T-helper 2 cell treated with Interferon-gamma antibody and Interleukin-4, amounts not matched to agents 5 μg/mL and 100 μg/mL, for 36 hours (primary cell): Measurements from ENCODE around the gene CETP.

Source experiments
- DNase-seq: peaks from one replicate; pipeline ENCODE4 v3.0.0; 2021; ENCODE audit warnings: low spot score
- H3K27ac Mint-ChIP-seq: one replicate; pipeline ENCODE4 v1.8.0; 2021; ENCODE audit warnings: mild to moderate bottlenecking, mixed read lengths
- H3K27me3 Mint-ChIP-seq: one replicate; pipeline ENCODE4 v1.8.0; 2021; ENCODE audit warnings: low read depth, mixed read lengths
- H3K36me3 Mint-ChIP-seq: one replicate; pipeline ENCODE4 v1.8.0; 2021; ENCODE audit warnings: low read depth, mixed read lengths
- H3K4me1 Mint-ChIP-seq: one replicate; pipeline ENCODE4 v1.8.0; 2021; ENCODE audit warnings: low read depth, mixed read lengths
- H3K4me3 Mint-ChIP-seq: one replicate; pipeline ENCODE4 v1.8.0; 2022; ENCODE audit warnings: mild to moderate bottlenecking, moderate library complexity, mixed read lengths
- H3K9me3 Mint-ChIP-seq: one replicate; pipeline ENCODE4 v1.8.0; 2021; ENCODE audit warnings: mixed read lengths

CETP gene

DNA sequence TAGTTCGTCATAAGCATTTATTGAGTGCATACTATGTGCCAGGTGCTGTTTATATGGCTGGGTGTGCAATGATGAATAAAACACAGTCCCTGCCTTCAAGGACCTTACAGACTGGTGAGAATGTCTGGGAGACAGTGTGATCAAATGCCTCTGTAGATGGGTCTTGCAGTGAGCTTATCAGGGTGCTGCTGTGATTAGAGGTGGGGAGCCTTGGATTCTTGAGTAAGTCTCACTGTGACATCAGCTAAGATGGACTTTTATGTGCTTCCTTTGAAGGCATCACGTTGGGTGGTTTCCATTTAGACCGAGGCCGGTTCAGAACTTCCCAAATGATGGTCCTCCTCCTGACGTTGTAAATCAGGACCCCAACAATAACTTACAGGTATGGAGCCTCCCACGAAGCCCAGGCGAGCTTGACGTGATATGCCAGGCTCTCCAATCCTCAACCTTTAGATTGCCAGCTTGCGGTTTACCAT lies 19.9 kb upstream of the CETP start:
- no peak for DNase-seq
- H3K4me3 Mint-ChIP-seq: no peak overlapping the region
- H3K27me3 Mint-ChIP-seq: no peaks in the 10 kb centered on the region
- H3K9me3 Mint-ChIP-seq: no peaks in the 10 kb centered on the region
- peaks cover 82% of the 10 kb centered on the region for H3K36me3 Mint-ChIP-seq
- no peak overlapping the region for H3K27ac Mint-ChIP-seq
- H3K4me1 Mint-ChIP-seq: peaks cover 54% of the 10 kb centered on the region

DNA sequence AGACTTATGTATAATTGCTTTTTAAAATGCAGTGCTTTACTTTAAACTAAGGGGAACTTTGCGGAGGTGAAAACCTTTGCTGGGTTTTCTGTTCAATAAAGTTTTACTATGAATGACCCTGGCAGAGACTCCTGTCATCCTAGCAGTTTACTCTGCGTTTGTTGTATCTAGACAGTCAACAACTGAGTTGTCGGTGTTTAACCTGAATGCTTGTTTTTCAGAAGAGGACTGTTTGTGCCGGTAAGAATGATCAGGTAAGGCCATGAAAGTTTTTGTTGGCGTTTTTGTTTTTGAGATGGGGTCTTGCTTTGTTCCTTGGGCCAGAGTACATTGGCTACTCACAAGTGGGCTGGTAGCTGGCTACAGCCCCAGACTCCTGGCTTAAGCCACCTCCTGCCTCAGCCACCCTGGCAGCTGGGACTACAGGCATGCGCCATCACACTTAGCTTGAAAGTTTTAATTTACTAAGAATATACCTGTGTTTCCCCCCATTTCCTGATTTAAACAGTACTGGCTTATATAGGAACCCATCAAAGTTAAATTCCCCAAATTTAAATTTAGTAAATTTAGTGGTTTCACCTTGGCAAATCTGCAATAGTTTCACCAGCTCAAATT lies 17.9 kb upstream of the CETP start:
- no peaks in the 10 kb centered on the region for H3K27me3 Mint-ChIP-seq
- DNase-seq: no peak
- H3K4me1 Mint-ChIP-seq: peaks cover 42% of the 10 kb centered on the region
- no peak overlapping the region for H3K4me3 Mint-ChIP-seq
- peaks cover 66% of the 10 kb centered on the region for H3K36me3 Mint-ChIP-seq
- no peaks in the 10 kb centered on the region for H3K9me3 Mint-ChIP-seq
- peak overlapping the region; percentile 26 for H3K27ac Mint-ChIP-seq

DNA sequence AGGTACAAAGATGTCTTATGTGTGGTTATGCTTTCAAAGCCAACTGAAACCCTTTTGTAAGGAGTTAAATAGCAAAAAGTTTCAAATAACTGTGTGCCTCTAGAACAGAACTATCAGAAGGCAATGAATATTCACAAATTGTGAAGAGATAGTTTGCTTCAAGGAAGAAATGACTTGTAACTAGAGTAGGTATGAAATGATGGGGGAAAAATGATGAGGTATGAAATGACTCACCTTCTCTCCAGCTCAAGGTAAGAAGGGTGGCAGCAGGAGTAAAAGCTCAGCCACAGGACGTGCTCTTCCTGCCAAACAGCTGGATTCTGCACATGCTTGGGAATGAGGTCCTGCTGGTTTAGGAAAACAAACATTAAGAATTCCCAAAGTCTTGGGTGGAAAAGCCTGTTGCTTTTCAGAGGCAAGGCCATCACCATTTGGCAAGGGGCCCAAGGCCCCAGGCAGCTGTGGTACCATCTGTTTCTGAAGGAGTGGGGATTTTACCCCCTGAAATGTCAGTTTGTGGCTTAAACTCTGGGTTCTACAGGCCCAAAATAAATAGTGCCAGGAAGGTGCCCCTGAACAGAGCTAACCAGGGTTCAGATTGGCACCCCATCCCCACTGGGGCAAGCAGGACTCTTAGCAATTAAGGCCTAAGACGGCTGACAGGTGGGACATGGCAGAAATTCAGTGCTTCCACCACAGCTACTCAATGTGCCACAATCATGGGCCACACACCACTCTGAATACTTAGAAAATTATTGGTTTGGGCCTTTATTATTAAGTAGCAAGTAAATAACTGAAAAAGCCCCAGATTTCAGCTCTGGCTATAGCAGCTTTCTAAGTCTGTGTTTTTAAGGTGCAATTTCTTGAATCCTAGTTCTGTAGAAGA lies 16.6 kb upstream of the CETP start:
- no peak for DNase-seq
- H3K27ac Mint-ChIP-seq: peak overlapping the region; percentile 66
- H3K9me3 Mint-ChIP-seq: no peaks in the 10 kb centered on the region
- H3K27me3 Mint-ChIP-seq: no peaks in the 10 kb centered on the region
- peaks cover 33% of the 10 kb centered on the region for H3K4me1 Mint-ChIP-seq
- H3K4me3 Mint-ChIP-seq: no peak overlapping the region
- peaks cover 55% of the 10 kb centered on the region for H3K36me3 Mint-ChIP-seq

DNA sequence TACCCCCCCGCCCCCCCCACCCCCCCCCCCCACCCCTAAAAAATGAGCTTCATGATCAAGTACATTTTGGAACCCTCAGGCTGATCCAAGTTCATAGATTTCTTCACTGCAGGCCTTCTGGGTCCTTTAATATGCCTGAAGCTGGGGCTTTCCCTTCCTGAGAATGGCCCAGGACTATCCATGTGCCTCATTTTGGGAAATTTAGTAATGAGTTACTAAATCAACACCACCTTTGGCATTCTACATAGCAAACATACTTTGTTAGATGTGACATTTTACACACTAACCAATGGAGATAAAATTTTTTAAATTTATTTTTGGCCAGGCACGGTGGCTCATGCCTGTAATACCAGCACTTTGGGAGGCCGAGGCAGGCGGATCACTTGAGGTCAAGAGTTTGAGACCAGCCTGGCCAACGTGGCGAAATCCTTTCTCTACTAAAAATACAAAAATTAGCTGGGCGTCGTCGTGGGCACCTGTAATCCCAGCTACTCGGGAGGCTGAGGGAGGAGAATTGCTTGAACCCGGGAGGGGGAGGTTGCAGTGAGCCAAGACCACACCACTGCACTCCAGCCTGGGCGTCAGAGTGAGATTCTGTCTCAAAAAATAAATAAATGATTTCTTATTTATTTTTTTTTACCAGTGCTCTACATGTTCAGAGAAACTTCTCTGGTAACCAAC lies 15.8 kb upstream of the CETP start:
- Mint-ChIP-seq H3K36me3 (peaks cover 49% of the 10 kb centered on the region), H3K27ac (no peak overlapping the region), H3K9me3 (no peaks in the 10 kb centered on the region), H3K4me1 (peaks cover 33% of the 10 kb centered on the region), H3K4me3 (no peak overlapping the region), H3K27me3 (no peaks in the 10 kb centered on the region)
- no peak for DNase-seq

DNA sequence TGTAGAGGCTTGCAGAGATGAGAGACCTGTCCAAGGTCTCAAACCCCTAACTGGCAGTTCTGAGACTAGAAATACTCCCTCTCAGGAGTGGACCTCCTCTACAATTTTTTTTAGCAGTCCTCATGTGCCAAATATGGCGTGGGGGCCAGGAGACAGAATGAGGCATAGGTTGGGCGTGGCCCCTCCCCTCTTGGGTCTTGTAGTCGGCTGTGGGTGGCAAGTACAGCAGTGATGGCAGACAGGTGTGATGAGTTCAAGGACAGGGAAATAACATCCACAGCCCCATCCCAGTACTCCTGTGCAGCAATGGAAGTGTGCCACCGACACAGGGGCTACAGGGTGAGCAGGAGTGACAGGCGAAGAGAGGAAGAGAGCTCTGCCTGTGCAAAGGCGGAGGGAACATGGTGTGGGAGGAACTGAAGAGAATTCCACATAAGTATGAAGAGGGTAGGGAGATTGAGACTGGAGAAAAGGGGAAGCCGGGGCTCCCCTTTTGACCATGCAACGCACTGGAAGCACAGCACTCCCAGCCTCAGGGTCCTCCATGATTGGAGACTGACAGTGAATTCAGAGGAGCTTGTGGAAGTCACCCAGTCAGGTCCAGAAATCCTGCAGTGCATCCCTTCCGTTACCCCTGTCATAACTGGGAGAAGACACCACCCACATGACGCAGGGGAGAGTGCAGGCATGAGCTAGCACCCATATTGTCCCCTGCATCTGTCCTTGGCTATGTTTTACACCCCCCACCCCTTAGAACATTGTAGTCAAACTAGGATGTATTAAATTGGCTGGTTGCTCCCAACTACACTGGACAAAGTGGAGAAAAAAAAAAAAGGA lies 14.8 kb upstream of the CETP start:
- no peak for DNase-seq
- Mint-ChIP-seq H3K36me3 (peaks cover 42% of the 10 kb centered on the region), H3K9me3 (no peaks in the 10 kb centered on the region), H3K4me3 (no peak overlapping the region), H3K27ac (peak overlapping the region; percentile 35), H3K27me3 (no peaks in the 10 kb centered on the region), H3K4me1 (peaks cover 33% of the 10 kb centered on the region)

DNA sequence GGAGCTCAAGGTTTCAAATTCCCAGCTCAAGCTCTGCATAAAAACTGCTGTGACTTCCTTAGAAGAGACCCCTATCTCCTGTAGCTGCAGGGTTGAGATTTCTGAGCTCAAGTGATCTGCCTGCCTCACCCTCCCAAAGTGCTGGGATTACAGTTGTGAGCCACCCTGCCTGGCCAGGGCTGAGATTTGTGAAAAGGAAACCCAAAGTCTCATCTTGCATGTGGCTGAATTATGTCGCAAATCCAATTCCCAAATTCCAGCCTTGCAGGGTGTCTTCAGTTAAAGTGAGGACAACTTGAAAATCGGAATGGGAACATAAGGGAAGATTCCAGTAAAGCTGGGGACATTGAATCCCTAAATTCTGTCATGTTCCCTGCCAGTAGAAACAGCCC lies 14.2 kb upstream of the CETP start:
- H3K4me1 Mint-ChIP-seq: peaks cover 30% of the 10 kb centered on the region
- no peaks in the 10 kb centered on the region for H3K27me3 Mint-ChIP-seq
- H3K9me3 Mint-ChIP-seq: no peaks in the 10 kb centered on the region
- DNase-seq: no peak
- H3K27ac Mint-ChIP-seq: no peak overlapping the region
- peaks cover 36% of the 10 kb centered on the region for H3K36me3 Mint-ChIP-seq
- no peak overlapping the region for H3K4me3 Mint-ChIP-seq

DNA sequence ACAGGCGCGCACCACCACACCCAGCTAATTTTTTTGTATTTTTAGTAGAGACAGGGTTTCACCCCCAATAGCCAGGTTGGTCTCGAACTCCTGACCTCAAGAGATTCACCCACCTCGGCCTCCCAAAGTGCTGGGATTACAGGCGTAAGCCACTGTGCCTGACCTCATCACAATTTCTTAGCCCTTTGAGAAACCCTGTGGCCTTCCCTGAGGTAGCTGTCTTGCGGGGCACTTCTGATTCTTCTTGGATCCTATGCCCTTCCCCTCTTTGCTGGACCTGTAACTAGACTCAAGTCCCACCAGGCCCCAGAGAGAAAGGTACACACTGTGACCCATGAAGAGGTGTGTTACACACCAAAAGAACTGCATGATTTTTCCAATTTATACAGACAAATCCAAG lies 13.5 kb upstream of the CETP start:
- DNase-seq: no peak
- Mint-ChIP-seq H3K27ac (no peak overlapping the region), H3K4me1 (peaks cover 26% of the 10 kb centered on the region), H3K9me3 (no peaks in the 10 kb centered on the region), H3K27me3 (no peaks in the 10 kb centered on the region), H3K36me3 (peaks cover 30% of the 10 kb centered on the region), H3K4me3 (no peak overlapping the region)

DNA sequence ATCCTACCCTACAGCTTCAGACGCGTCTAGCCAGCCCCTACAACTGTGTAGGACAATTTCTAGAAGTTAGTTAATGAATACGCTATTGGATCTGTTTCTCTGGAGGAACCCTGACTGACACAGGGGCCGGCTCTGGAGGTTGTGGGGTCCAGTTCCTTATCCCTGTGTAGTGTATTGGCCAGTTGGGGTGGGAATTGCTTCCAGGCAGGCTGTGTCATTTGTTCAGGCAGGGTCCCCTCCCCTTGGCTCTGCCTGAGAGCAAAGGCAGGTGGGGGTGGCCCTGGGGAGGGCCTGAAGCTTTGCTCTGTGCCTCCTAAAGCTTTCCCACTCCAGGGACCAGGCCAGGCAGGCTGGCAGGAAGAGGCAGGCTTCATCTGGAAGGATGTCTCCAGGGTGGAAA lies 11.7 kb upstream of the CETP start:
- Mint-ChIP-seq H3K4me1 (peaks cover 18% of the 10 kb centered on the region), H3K27me3 (no peaks in the 10 kb centered on the region), H3K27ac (peak overlapping the region; percentile 65), H3K4me3 (no peak overlapping the region), H3K36me3 (peaks cover 14% of the 10 kb centered on the region), H3K9me3 (no peaks in the 10 kb centered on the region)
- no peak for DNase-seq

DNA sequence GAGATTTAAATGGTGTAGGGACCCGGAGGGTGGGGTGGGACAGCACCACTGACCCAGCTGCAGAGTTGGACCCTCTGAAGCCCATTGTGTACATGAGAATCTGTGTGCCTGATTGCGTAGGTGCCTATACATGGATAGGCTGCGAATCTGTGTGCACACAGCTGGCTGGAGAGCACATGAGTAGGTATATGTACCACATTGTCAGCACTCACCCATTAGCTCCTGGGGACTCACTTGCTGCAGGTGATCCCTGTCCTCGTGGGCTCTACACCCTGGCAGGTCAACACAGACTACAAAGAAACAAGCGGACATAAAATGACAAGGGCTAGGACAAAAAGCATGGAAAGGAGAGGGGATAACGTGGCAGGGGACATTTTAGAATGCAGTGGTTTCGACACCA lies 11.3 kb upstream of the CETP start:
- H3K4me3 Mint-ChIP-seq: no peak overlapping the region
- no peaks in the 10 kb centered on the region for H3K9me3 Mint-ChIP-seq
- no peaks in the 10 kb centered on the region for H3K27me3 Mint-ChIP-seq
- no peak for DNase-seq
- peaks cover 10% of the 10 kb centered on the region for H3K36me3 Mint-ChIP-seq
- H3K27ac Mint-ChIP-seq: peak overlapping the region; percentile 7
- peaks cover 18% of the 10 kb centered on the region for H3K4me1 Mint-ChIP-seq

DNA sequence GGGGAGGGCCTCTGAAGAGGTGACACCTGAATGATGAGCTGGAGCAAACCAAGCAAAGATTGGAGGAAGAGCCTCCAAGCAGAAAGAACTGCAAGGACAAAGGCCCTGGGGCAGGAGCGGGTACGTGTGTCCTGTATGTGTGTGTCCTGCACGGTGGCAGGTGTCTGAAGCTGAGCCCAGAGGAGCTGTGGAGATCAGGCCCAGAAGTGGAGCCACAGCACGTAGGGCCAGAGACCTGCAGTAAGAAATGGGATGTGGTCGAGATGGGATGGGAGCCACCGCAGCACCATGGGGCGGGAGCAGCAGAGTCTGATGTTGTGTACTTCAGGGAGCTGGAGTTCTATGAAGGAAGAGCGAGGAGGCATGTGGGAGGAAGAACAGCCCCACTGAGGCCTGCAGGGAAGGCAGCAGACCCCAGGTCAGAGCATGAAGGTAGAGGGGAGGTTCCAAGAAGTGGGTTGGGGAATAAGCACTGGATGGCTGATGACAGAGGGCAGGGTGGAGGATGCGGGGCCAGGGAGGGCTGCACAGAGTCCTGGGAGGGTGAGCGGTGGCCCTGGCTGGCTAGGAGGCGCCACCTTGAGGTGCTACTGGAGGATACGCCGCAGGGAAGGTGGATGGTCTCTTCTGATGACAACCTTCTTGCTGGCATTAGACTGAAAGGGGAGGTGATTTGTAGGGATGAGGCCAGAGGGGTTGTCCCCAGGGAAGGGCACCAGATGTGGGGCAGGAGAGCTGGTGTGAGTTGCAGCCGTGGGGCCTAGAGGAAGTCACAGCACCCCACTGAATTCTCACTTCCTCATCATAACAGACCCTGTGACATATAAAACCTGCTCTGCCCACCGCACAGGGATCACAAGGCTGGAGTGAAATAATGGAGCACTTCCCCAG lies 10.6 kb upstream of the CETP start:
- no peak overlapping the region for H3K4me3 Mint-ChIP-seq
- H3K36me3 Mint-ChIP-seq: peaks cover 8% of the 10 kb centered on the region
- no peaks in the 10 kb centered on the region for H3K27me3 Mint-ChIP-seq
- peaks cover 18% of the 10 kb centered on the region for H3K4me1 Mint-ChIP-seq
- H3K9me3 Mint-ChIP-seq: no peaks in the 10 kb centered on the region
- DNase-seq: peak; percentile 46
- H3K27ac Mint-ChIP-seq: no peak overlapping the region

DNA sequence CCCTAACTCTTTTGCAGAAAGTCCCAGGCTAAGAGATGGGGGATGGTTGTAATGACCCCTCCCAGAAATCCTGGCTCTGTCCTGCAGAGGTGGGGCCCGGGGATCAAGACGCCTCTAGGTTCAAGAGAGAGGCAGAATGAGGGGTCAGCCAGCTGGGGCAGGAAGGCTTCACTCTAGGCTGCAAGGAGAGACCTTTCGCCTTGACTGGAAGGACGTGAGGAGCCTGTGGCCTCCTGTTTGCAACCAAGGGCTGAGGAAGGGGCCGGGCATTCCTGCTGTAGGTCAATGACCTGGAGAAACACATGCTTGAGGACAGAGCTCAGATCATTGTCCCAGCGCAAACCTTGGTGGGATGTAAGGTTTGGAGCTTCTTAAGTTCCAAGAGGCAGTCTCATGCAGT lies 8.7 kb upstream of the CETP start:
- no peak for DNase-seq
- Mint-ChIP-seq H3K4me1 (peaks cover 13% of the 10 kb centered on the region), H3K9me3 (no peaks in the 10 kb centered on the region), H3K36me3 (peaks cover 2% of the 10 kb centered on the region), H3K27ac (no peak overlapping the region), H3K27me3 (no peaks in the 10 kb centered on the region), H3K4me3 (no peak overlapping the region)

DNA sequence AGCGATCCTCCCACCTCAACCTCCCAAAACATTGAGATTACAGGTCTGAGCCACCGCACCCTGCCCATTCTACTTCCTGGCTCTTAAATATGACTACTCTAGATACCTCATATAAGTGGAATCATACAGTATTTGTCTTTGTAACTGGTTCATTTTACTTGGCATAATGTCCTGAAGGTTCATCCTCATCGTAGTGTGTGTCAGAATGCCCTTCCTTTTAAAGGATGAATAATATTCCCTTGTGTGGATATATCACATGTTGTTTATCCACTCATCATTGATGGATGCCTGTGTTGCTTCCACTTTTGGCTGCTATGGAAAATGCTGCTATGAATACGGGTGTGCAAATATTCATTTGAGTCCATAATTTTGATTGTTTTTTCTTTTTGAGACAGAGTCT lies 5.7 kb upstream of the CETP start:
- Mint-ChIP-seq H3K4me1 (peaks cover 5% of the 10 kb centered on the region), H3K27me3 (no peaks in the 10 kb centered on the region), H3K4me3 (no peak overlapping the region), H3K27ac (no peak overlapping the region), H3K9me3 (no peaks in the 10 kb centered on the region), H3K36me3 (no peaks in the 10 kb centered on the region)
- DNase-seq: no peak

DNA sequence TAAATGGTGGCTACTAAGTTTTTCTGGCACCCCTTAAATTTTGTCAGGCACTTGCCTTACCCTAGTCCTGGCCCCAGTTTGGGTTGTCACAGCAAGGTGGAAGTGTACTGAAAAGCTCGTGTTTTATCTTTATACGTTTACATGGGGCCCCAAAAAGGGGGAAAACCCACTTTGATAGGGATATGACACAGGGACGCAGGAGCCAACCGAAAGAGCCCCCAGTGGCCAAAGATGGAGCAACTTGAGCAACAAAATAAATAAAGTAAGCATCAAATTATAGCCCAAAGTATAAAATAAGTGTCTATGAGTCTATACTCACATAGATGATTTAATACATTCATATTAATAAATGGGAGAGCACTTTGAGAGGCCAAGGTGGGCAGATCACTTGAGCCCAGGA lies 5.0 kb upstream of the CETP start:
- Mint-ChIP-seq H3K4me1 (no peaks in the 10 kb centered on the region), H3K27ac (no peak overlapping the region), H3K9me3 (no peaks in the 10 kb centered on the region), H3K4me3 (no peak overlapping the region), H3K36me3 (no peaks in the 10 kb centered on the region), H3K27me3 (no peaks in the 10 kb centered on the region)
- DNase-seq: no peak
